LNCAP (cell line): Measurements from ENCODE around the gene GNL2.

Experiments
- TF ChIP-seq, protein P1 (sequence below): fragments of 450-650 bp; IDR thresholded peaks from 2 replicates; pipeline ENCODE4 v1.5.1; 2017; ENCODE audit warnings: mild to moderate bottlenecking

Gene GNL2

DNA sequence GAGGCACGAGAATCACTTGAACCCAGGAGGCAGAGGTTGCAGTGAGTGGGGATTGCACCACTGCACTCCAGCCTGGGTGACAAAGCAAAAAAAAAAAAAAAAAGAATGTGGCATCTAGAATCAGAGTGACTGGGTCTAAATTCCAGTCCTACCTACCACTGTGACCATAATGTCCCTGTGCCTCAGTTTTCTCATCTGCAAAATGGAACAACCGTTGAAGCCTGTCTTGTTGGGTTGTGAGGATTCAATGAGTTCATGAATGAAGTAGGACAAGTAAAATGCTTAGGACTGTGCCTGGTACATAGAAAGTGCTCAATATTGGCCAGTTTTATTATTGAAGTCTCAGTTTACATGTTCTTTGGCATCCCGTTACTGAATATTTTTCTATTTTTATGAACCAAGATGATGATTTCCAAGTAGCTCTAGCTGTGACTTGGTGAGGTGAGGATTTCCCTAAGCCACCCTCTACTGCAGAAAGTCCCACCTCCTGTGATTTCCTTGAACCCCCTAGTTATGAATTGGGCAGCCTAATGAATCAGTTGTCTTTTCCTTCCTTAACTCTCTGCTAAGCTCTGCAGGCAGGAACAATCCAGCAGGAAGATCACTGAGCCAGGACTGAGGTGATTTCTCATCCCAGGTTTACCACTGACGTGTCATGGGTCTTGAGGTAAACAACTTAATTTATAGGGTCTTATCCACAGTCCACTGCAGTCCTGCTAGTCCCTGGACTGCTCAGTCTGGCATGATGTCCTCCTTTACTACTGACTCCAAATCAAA lies 62.2 kb downstream of the GNL2 start:
- TF ChIP-seq, protein P1, sequence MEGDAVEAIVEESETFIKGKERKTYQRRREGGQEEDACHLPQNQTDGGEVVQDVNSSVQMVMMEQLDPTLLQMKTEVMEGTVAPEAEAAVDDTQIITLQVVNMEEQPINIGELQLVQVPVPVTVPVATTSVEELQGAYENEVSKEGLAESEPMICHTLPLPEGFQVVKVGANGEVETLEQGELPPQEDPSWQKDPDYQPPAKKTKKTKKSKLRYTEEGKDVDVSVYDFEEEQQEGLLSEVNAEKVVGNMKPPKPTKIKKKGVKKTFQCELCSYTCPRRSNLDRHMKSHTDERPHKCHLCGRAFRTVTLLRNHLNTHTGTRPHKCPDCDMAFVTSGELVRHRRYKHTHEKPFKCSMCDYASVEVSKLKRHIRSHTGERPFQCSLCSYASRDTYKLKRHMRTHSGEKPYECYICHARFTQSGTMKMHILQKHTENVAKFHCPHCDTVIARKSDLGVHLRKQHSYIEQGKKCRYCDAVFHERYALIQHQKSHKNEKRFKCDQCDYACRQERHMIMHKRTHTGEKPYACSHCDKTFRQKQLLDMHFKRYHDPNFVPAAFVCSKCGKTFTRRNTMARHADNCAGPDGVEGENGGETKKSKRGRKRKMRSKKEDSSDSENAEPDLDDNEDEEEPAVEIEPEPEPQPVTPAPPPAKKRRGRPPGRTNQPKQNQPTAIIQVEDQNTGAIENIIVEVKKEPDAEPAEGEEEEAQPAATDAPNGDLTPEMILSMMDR, result no peak

- TF ChIP-seq, protein P1, result no peak
Observed at GRCh38 chr1:37519613-37520012, 76.1 kb downstream of the GNL2 start.

DNA sequence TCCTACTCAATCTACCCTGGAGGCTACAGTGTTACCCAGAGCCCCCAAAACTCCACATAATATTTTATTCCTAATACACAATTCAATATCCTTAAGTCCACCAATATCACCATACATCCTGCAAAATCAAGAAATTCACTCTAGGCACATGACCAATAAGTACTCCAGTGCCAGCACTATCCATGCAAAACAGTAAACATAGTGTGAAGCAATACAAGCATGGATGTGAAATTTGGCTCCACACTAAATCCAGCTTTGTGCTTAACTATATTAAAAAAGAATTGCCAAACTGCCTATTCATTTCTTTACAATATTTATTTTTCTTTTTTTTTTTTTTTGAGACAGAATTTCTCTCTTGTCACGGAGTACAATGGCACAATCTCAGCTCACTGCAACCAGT lies 78.2 kb downstream of the GNL2 start:
- TF ChIP-seq, protein P1, result no peak
